ENCODE data around the gene FRAS1.
"Not testable (repeated sequence)": the region's sequence is repeated elsewhere in the genome, so short reads cannot be mapped to it uniquely, and the experiment has no call there.

Gene FRAS1

GRCh38 chr4:78125834-78126331, 68.8 kb downstream of the FRAS1 start:
- not testable (repeated sequence) for DNase-seq

DNA sequence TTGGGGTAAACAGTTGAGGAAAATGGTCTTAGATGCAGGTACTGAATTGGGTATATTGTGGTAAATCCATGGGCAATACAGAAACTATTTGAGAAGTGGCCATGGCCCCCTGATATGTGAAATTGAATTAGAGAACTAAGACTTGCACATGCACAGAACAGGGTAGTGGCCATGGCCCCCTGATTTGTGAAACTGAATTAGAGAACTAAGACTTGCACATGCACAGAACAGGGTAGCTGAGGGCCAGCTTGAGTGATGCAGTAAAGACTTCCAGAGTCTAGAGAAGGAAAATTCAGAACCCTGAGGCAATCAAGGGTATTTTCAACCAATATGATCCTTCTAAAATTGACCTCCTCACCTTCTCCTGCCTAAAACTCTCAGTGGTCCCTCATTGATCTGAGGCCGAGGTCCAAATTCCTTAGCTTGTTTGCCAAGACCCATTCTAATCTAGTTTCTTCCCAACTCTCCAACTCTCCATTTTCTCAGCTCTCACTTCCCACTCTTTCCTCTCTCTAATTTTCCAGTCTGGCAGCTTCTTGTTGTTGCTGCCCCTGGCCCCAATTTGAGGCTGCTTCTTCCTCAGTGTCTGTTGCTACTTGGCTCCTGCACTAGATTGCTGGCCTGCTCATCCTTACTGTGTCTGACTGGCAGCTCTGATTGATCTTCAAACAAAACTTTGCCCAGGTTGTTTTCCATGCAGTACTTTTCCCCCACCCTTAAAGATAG, 72.4 kb downstream of the FRAS1 start:
- DNase-seq = no peak

GRCh38 chr4:78131403-78131802, 74.3 kb downstream of the FRAS1 start:
- no peak for DNase-seq

DNA sequence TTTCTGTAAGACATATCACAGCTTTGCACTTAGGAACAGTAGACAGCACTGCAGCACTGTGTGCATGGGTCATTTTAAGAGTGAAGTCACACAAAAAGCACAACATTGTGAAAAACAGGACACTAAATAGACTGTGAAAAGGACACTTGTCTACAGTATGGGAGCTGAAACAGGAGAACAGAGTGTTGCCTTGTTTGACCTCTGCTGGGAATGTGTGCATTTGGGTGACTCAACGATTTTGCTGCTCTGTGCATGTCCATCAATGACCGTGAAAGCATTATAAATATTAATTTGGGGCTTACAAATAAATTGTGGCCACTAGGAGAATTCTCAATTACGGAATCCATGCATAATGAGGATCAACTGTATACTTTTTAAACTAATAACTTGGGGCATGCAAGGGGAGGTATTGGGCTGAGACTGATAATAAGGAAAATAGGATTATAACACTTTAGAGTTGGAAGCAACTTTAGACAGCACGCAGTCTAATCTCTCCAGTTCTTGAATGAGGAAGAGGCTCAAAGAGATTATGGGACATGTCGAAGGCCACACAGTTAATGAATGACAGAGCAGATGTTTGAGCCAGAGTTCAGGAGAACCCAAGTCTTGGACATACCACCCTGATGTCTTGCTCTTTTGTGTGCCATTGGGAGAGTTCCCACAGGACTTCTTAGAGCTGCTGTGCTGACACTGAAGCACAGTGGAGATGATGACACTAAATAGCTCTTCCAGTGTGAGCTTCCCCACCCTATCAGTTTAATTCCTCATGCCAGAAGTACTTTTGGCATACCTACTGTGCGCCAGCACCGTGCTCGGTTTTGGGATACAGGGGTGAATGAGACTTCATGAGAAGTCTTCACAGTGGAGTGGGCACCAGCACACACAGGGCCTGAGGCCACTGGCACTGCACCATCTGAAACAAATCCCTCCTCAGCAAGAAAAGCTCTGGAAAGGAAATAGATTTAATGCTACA, 79.3 kb downstream of the FRAS1 start:
- DNase-seq = no peak

GRCh38 chr4:78137532-78137931, 80.4 kb downstream of the FRAS1 start:
- no peak for DNase-seq

- no peak for DNase-seq
Measured at GRCh38 chr4:78138252-78138651, 81.1 kb downstream of the FRAS1 start.

GRCh38 chr4:78143634-78144033, 86.5 kb downstream of the FRAS1 start:
- no peak for DNase-seq

GRCh38 chr4:78145008-78145407, 87.9 kb downstream of the FRAS1 start:
- no peak for DNase-seq

DNA sequence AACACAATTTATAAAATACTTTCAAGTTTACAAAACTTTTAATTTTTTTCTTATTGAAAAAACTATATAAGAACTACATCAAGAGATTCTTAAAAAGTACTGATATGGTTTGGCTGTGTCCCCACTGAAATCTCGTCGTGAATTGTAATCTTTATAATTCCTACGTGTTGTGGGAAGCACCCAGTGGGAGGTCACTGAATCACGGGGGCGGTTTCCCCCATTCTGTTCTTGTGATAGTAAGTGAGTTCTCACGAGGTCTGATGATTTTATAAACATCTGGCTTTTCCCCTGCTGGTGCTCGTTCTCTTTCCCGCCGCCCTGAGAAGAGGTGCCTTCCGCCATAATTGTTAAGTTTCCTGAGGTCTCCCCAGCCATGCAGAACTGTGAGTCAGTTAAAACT, 88.5 kb downstream of the FRAS1 start:
- DNase-seq = no peak

DNA sequence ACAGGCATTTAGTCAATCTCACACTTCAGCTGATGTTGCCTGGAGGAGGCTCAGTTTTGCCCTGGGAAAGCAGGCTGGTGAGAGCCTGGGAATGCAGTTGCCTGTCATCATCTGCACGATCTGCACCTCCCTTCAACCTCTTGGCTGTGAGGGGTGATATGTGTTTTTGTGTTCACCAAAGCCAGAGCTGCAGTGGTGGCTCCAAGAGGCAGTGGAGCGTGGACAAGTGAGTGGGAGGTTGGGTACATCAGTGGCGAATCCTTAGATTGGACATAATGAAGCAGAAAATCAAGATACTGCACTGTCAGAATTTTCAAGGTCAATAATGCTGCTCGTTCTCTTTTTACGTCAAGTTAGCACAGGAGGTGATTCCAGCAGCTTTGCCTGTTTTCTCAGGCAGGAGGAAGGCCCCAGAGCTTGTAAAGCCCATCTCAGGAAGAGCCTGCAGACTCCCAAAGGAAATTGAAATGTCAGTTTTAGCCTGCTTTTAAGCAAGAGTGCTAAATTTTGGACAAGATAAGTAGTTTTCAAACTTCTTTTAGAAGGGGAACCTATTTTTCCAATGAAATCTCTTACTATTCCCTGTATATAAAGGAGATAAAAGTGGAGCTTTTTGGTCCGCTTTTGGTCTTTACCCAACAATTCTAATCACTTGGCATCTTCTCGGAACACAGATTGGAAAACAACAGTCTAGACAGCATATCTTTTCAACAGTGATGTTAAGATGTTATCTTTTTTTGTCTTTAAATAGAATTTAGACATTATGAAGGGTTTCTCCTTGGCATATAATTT, 92.8 kb downstream of the FRAS1 start:
- DNase-seq = no peak

GRCh38 chr4:78150543-78150864, 93.4 kb downstream of the FRAS1 start:
- no peak for DNase-seq

DNA sequence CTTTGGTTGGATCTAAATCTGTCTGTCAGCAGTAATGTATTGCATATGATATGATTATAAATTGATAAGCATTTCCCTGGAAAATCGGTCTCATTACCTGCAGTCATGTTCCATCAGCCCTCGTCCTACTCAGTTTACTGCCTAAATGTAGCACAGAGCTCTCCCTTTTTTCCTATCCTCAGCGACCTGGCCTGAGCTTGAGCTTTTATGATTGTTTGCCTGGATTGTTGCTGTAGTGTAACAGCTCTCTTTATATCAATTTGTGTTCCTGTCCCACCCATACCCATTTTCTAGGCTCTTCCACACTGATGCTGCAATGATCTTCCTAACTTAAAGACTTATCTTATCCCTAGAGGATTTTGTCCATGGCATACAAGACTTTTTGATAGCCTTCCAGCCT, 95.7 kb downstream of the FRAS1 start:
- DNase-seq = no peak

GRCh38 chr4:78154972-78155590, 98.0 kb downstream of the FRAS1 start:
- DNase-seq = no peak

GRCh38 chr4:78155616-78156105, 98.5 kb downstream of the FRAS1 start:
- no peak for DNase-seq

GRCh38 chr4:78156520-78156919, 99.4 kb downstream of the FRAS1 start:
- DNase-seq = no peak

DNA sequence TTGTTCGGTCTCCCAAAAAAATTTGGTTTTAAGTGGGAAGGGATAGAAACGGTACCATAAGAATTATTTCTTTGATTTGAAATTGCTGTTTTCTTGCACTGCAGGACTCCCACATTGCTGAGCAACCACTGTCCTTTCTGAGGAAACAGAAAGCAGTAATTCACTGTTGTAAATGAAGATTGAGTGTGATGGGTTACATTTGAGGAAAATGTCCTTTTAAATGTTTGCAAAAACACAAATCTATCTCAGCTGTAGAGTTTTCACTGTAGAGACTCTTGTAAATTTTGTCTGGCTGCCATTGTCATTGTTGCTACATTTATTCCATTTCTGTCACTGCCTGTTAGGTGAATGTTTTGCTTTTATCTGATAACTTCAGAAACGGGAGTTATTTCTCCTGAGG, 105.2 kb downstream of the FRAS1 start:
- no peak for DNase-seq

DNA sequence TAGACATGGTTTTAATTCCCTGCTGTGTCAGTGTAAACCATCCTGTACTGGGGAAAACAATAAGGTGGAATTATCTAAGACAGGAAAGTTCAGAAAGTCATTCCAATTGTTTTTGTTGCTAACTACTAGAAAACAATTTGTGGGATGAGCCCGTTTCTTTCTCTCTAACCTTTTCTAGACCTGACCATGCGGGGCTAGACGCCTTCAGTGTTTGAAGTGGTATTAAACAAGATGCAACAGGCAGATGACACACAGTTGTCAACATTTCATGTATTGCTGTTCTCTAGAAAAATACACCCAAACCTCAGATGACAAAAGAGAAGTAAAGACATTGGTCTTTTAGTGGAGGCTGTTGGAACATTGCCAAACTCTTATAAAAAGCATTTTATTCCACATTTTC, 105.7 kb downstream of the FRAS1 start:
- no peak for DNase-seq

GRCh38 chr4:78165758-78166157, 108.6 kb downstream of the FRAS1 start:
- no peak for DNase-seq

- no peak for DNase-seq
Measured at GRCh38 chr4:78166622-78167021, 109.5 kb downstream of the FRAS1 start.

GRCh38 chr4:78167510-78167909, 110.4 kb downstream of the FRAS1 start:
- DNase-seq = no peak

DNA sequence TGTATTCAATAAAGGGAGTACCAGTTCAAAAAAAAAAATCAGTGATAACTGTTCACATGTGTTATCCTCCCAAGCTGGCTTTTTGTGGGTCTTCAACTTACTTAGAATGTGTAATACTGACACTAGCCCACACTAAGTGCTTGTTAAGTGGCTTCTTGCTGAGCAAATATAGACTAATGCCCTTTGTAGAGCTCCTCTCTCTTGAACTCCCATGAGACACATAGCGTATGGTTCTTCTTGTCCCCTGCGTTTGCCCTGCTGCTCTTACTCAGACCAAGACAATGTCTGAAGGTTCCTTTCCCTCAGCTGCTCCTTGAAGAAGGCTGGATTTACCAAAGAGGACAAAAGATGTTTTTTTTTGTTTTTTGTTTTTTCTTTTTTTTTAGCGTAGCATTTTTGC, 110.9 kb downstream of the FRAS1 start:
- no peak for DNase-seq

- no peak for DNase-seq
Measured at GRCh38 chr4:78169728-78170127, 112.6 kb downstream of the FRAS1 start.

DNA sequence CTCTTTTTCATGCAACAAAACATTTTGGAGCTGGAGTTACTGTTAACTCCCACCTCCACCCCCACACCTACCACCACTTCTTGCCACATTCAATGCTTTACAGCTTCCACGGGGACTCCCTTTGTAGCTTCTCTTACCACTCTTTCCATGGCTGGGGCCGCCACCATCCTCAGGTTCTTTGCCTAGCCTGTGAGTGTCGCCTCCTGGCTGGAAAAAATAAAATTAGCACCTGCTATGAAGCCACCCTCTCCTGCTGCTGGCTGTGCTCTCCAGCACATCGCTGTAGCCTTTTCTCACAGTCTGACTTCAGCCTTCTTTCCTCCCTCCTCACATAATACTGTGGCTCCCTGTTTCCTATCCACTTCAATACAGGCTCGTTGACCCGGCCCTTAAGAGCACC, 114.4 kb downstream of the FRAS1 start:
- no peak for DNase-seq

Measured in left hindlimb (tissue), 1 donor.